WTC11 (cell line): ENCODE data around the gene BMPR2. TPM values are rescaled to one million over a fixed set of nuclear protein-coding genes. Genes with fewer than 3 reads are reported as not detected.

ENCODE experiments used
- ATAC-seq: fragments of 200-7000 bp; cut with Tn5 transposase; 2 replicates; pipeline ENCODE4 v1.10.0; 2021; ENCODE audit warnings: mild to moderate bottlenecking, moderate library complexity
- CTCF ChIA-PET: fragments of 300-600 bp; sonication (Branson Sonifier 250); formaldehyde crosslinking; loops from one replicate; lab custom pipeline; 2021; ENCODE audit warnings: antibody characterized with exemption; lab: Charles Lee
- POLR2A ChIA-PET: fragments of 350-600 bp; sonication (Branson Sonifier 250); formaldehyde crosslinking; loops from one replicate; lab custom pipeline; 2021; ENCODE audit warnings: antibody characterized with exemption; lab: Charles Lee
- DNase-seq: peaks from one replicate; pipeline ENCODE4 v3.0.0; 2021; ENCODE audit warnings: low spot score
- H3K27ac Mint-ChIP-seq: 2 replicates; pipeline ENCODE4 v1.8.0; 2021; ENCODE audit warnings: mixed read lengths
- H3K27me3 Mint-ChIP-seq: 2 replicates; pipeline ENCODE4 v1.8.0; 2021; ENCODE audit warnings: low read depth, mild to moderate bottlenecking, moderate library complexity, mixed read lengths
- H3K36me3 Mint-ChIP-seq: 2 replicates; pipeline ENCODE4 v1.8.0; 2021; ENCODE audit warnings: mixed read lengths
- H3K4me1 Mint-ChIP-seq: 2 replicates; pipeline ENCODE4 v1.8.0; 2022; ENCODE audit warnings: mixed read lengths
- H3K4me3 Mint-ChIP-seq: 2 replicates; pipeline ENCODE4 v1.8.0; 2021; ENCODE audit warnings: mild to moderate bottlenecking, moderate library complexity, mixed read lengths
- H3K9me3 Mint-ChIP-seq: 2 replicates; pipeline ENCODE4 v1.8.0; 2021; ENCODE audit warnings: mixed read lengths
- ESRRA ChIP-seq: sonication (generic); formaldehyde crosslinking; IDR thresholded peaks from 2 replicates; pipeline ENCODE4 v1.8.1; 2022; ENCODE audit warnings: mild to moderate bottlenecking, missing genetic modification reagents, borderline replicate concordance
- GABPB1 ChIP-seq: sonication (generic); formaldehyde crosslinking; IDR thresholded peaks from 2 replicates; pipeline ENCODE4 v1.8.1; 2023; ENCODE audit warnings: mild to moderate bottlenecking, missing genetic modification reagents
- JAZF1 ChIP-seq: fragments of 250-450 bp; sonication (Bioruptor Pico); IDR thresholded peaks from 2 replicates; pipeline ENCODE4 v1.9.0; 2021; ENCODE audit warnings: moderate library complexity, mild to moderate bottlenecking, inconsistent platforms
- KAT7 ChIP-seq: sonication (generic); formaldehyde crosslinking; IDR thresholded peaks from 2 replicates; pipeline ENCODE4 v1.8.1; 2023; ENCODE audit warnings: missing genetic modification reagents, mild to moderate bottlenecking, borderline replicate concordance
- NFE2L1 ChIP-seq: sonication (generic); formaldehyde crosslinking; IDR thresholded peaks from 2 replicates; pipeline ENCODE4 v1.8.1; 2023; ENCODE audit warnings: missing genetic modification reagents
- SOX15 ChIP-seq: fragments of 250-450 bp; sonication (Bioruptor Pico); IDR thresholded peaks from 2 replicates; pipeline ENCODE4 v1.9.0; 2021; ENCODE audit warnings: mild to moderate bottlenecking
- TCF7 ChIP-seq: sonication (generic); formaldehyde crosslinking; IDR thresholded peaks from 2 replicates; pipeline ENCODE4 v1.8.0; 2022; ENCODE audit warnings: mild to moderate bottlenecking, low read depth, missing genetic modification reagents, moderate library complexity
- TEAD4 ChIP-seq: sonication (generic); formaldehyde crosslinking; IDR thresholded peaks from 2 replicates; pipeline ENCODE4 v1.8.0; 2022; ENCODE audit warnings: mild to moderate bottlenecking, missing genetic modification reagents
- ZNF232 ChIP-seq: sonication (generic); formaldehyde crosslinking; IDR thresholded peaks from 2 replicates; pipeline ENCODE4 v1.8.0; 2022; ENCODE audit warnings: mild to moderate bottlenecking, missing genetic modification reagents
- ZNF671 ChIP-seq: fragments of 250-450 bp; sonication (Bioruptor Pico); IDR thresholded peaks from 2 replicates; pipeline ENCODE4 v1.8.0; 2021; ENCODE audit warnings: mild to moderate bottlenecking
- total RNA-seq: library from RNA; stranded (reverse); gene quantifications from 3 replicates; pipeline ENCODE4 v1.2.3, GENCODE V29; 2021
- TF ChIP-seq, protein P1 (sequence below): sonication (generic); formaldehyde crosslinking; conservative IDR thresholded peaks from 2 replicates; pipeline ENCODE4 v1.8.1; 2023; ENCODE audit warnings: mild to moderate bottlenecking, low read depth, missing genetic modification reagents, moderate library complexity
- TF ChIP-seq, protein P2 (sequence below): sonication (generic); formaldehyde crosslinking; IDR thresholded peaks from 2 replicates; pipeline ENCODE4 v1.8.0; 2022; ENCODE audit warnings: mild to moderate bottlenecking, missing genetic modification reagents
- TF ChIP-seq, protein P3 (sequence below): sonication (generic); formaldehyde crosslinking; IDR thresholded peaks from 2 replicates; pipeline ENCODE4 v1.8.1; 2022; ENCODE audit warnings: low read depth, mild to moderate bottlenecking, moderate library complexity, missing genetic modification reagents, borderline replicate concordance
- TF ChIP-seq, protein P4 (sequence below): sonication (generic); formaldehyde crosslinking; IDR thresholded peaks from 2 replicates; pipeline ENCODE4 v1.8.1; 2022; ENCODE audit warnings: missing genetic modification reagents, borderline replicate concordance
- TF ChIP-seq, protein P5 (sequence below): fragments of 200-600 bp; IDR thresholded peaks from 2 replicates; pipeline ENCODE4 v1.8.0; 2022; ENCODE audit warnings: antibody characterized with exemption
- TF ChIP-seq, protein P6 (sequence below): fragments of 250-450 bp; sonication (Bioruptor Pico); IDR thresholded peaks from 2 replicates; pipeline ENCODE4 v1.9.0; 2021; ENCODE audit warnings: mild to moderate bottlenecking, borderline replicate concordance
- TF ChIP-seq, protein P7 (sequence below): fragments of 250-450 bp; sonication (Bioruptor Pico); IDR thresholded peaks from 2 replicates; pipeline ENCODE4 v1.9.0; 2021; ENCODE audit warnings: mild to moderate bottlenecking
- TF ChIP-seq, protein P8 (sequence below): sonication (generic); formaldehyde crosslinking; IDR thresholded peaks from 2 replicates; pipeline ENCODE4 v1.8.1; 2023; ENCODE audit warnings: mild to moderate bottlenecking, missing genetic modification reagents, moderate library complexity
- TF ChIP-seq, protein P9 (sequence below): fragments of 250-450 bp; sonication (Bioruptor Pico); conservative IDR thresholded peaks from 2 replicates; pipeline ENCODE4 v1.9.0; 2021; ENCODE audit warnings: mild to moderate bottlenecking

The BMPR2 gene
- total RNA-seq, 1 experiment from 2014 or later, result 22.1 TPM

DNA sequence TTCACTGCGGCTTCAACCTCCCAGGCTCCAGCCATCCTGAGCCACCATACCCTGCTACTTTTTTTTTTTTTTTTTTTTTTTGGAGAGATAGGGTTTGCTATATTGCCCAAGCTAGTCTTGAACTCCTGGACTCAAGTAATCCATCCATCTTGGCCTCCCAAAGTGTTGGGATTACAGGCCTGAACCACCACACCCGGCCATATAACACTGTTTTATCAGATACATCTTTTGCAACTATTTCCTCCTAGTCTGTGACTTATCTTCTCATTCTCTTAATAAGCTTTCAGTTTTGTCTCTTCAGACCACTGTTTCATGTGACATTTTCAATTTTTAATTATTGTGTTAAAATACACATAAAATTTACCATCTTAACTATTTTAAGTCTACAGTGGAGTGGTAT is 223.0 kb downstream of the BMPR2 start:
- no peak overlapping the region for H3K27ac Mint-ChIP-seq
- CTCF ChIA-PET, result interaction anchor here (2.1 kb wide), 1 partner anchor 10 kb away, joined by 14 read pairs; no protein-coding TSS in a partner anchor
- H3K9me3 Mint-ChIP-seq, result no peaks in the 10 kb centered on the region
- TF ChIP-seq JAZF1 (CRISPR knock-in tag) (no peak), TCF7 (CRISPR knock-in tag) (no peak), TEAD4 (CRISPR knock-in tag) (no peak), NFE2L1 (no peak), ESRRA (no peak), GABPB1 (CRISPR knock-in tag) (no peak), SOX15 (CRISPR knock-in tag) (no peak), ZNF232 (CRISPR knock-in tag) (no peak), ZNF671 (no peak), KAT7 (CRISPR knock-in tag) (no peak)
- TF ChIP-seq, protein P1, sequence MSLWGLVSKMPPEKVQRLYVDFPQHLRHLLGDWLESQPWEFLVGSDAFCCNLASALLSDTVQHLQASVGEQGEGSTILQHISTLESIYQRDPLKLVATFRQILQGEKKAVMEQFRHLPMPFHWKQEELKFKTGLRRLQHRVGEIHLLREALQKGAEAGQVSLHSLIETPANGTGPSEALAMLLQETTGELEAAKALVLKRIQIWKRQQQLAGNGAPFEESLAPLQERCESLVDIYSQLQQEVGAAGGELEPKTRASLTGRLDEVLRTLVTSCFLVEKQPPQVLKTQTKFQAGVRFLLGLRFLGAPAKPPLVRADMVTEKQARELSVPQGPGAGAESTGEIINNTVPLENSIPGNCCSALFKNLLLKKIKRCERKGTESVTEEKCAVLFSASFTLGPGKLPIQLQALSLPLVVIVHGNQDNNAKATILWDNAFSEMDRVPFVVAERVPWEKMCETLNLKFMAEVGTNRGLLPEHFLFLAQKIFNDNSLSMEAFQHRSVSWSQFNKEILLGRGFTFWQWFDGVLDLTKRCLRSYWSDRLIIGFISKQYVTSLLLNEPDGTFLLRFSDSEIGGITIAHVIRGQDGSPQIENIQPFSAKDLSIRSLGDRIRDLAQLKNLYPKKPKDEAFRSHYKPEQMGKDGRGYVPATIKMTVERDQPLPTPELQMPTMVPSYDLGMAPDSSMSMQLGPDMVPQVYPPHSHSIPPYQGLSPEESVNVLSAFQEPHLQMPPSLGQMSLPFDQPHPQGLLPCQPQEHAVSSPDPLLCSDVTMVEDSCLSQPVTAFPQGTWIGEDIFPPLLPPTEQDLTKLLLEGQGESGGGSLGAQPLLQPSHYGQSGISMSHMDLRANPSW (CRISPR knock-in tag), result no peak
- TF ChIP-seq, protein P2, sequence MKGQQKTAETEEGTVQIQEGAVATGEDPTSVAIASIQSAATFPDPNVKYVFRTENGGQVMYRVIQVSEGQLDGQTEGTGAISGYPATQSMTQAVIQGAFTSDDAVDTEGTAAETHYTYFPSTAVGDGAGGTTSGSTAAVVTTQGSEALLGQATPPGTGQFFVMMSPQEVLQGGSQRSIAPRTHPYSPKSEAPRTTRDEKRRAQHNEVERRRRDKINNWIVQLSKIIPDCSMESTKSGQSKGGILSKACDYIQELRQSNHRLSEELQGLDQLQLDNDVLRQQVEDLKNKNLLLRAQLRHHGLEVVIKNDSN (CRISPR knock-in tag), result no peak
- TF ChIP-seq, protein P3, sequence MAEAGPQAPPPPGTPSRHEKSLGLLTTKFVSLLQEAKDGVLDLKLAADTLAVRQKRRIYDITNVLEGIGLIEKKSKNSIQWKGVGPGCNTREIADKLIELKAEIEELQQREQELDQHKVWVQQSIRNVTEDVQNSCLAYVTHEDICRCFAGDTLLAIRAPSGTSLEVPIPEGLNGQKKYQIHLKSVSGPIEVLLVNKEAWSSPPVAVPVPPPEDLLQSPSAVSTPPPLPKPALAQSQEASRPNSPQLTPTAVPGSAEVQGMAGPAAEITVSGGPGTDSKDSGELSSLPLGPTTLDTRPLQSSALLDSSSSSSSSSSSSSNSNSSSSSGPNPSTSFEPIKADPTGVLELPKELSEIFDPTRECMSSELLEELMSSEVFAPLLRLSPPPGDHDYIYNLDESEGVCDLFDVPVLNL (CRISPR knock-in tag), result no peak
- TF ChIP-seq, protein P4, sequence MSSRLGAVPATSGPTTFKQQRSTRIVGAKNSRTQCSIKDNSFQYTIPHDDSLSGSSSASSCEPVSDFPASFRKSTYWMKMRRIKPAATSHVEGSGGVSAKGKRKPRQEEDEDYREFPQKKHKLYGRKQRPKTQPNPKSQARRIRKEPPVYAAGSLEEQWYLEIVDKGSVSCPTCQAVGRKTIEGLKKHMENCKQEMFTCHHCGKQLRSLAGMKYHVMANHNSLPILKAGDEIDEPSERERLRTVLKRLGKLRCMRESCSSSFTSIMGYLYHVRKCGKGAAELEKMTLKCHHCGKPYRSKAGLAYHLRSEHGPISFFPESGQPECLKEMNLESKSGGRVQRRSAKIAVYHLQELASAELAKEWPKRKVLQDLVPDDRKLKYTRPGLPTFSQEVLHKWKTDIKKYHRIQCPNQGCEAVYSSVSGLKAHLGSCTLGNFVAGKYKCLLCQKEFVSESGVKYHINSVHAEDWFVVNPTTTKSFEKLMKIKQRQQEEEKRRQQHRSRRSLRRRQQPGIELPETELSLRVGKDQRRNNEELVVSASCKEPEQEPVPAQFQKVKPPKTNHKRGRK (CRISPR knock-in tag), result no peak
- TF ChIP-seq, protein P5, sequence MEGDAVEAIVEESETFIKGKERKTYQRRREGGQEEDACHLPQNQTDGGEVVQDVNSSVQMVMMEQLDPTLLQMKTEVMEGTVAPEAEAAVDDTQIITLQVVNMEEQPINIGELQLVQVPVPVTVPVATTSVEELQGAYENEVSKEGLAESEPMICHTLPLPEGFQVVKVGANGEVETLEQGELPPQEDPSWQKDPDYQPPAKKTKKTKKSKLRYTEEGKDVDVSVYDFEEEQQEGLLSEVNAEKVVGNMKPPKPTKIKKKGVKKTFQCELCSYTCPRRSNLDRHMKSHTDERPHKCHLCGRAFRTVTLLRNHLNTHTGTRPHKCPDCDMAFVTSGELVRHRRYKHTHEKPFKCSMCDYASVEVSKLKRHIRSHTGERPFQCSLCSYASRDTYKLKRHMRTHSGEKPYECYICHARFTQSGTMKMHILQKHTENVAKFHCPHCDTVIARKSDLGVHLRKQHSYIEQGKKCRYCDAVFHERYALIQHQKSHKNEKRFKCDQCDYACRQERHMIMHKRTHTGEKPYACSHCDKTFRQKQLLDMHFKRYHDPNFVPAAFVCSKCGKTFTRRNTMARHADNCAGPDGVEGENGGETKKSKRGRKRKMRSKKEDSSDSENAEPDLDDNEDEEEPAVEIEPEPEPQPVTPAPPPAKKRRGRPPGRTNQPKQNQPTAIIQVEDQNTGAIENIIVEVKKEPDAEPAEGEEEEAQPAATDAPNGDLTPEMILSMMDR, result no peak
- TF ChIP-seq, protein P6, sequence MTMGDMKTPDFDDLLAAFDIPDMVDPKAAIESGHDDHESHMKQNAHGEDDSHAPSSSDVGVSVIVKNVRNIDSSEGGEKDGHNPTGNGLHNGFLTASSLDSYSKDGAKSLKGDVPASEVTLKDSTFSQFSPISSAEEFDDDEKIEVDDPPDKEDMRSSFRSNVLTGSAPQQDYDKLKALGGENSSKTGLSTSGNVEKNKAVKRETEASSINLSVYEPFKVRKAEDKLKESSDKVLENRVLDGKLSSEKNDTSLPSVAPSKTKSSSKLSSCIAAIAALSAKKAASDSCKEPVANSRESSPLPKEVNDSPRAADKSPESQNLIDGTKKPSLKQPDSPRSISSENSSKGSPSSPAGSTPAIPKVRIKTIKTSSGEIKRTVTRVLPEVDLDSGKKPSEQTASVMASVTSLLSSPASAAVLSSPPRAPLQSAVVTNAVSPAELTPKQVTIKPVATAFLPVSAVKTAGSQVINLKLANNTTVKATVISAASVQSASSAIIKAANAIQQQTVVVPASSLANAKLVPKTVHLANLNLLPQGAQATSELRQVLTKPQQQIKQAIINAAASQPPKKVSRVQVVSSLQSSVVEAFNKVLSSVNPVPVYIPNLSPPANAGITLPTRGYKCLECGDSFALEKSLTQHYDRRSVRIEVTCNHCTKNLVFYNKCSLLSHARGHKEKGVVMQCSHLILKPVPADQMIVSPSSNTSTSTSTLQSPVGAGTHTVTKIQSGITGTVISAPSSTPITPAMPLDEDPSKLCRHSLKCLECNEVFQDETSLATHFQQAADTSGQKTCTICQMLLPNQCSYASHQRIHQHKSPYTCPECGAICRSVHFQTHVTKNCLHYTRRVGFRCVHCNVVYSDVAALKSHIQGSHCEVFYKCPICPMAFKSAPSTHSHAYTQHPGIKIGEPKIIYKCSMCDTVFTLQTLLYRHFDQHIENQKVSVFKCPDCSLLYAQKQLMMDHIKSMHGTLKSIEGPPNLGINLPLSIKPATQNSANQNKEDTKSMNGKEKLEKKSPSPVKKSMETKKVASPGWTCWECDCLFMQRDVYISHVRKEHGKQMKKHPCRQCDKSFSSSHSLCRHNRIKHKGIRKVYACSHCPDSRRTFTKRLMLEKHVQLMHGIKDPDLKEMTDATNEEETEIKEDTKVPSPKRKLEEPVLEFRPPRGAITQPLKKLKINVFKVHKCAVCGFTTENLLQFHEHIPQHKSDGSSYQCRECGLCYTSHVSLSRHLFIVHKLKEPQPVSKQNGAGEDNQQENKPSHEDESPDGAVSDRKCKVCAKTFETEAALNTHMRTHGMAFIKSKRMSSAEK (CRISPR knock-in tag), result no peak
- TF ChIP-seq, protein P7, sequence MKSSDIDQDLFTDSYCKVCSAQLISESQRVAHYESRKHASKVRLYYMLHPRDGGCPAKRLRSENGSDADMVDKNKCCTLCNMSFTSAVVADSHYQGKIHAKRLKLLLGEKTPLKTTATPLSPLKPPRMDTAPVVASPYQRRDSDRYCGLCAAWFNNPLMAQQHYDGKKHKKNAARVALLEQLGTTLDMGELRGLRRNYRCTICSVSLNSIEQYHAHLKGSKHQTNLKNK, result no peak
- TF ChIP-seq, protein P8, sequence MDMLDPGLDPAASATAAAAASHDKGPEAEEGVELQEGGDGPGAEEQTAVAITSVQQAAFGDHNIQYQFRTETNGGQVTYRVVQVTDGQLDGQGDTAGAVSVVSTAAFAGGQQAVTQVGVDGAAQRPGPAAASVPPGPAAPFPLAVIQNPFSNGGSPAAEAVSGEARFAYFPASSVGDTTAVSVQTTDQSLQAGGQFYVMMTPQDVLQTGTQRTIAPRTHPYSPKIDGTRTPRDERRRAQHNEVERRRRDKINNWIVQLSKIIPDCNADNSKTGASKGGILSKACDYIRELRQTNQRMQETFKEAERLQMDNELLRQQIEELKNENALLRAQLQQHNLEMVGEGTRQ, result no peak
- TF ChIP-seq, protein P9, sequence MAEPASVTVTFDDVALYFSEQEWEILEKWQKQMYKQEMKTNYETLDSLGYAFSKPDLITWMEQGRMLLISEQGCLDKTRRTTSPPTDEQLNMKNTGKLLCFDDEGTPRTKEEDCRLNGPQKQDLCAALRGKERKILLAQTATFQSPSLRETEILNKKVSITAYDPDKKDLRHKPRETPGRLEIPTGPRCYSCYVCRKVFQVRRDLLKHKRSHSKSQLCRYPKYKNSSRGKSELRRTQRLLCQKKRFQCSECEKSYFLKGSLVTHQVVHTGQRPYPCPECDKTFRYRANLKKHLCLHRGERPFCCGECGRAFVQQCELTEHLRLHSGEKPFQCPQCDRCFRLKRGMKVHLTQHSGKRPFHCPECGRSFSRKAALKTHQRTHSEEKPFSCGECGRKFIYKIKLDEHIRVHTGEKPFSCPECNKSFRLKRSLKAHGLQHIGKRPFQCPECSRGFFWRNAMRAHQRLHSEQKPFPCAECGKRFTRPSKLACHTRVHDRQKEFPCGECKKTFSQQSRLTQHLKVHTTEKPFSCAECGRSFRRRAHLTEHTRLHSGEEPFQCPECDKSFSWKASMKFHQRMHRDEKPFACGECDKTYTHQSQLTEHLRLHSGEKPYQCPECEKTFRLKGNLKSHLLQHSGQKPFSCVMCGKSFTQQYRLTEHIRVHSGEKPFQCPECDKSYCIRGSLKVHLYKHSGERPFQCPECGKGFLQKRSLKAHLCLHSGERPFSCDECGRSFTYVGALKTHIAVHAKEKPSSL (CRISPR knock-in tag), result no peak
- H3K4me1 Mint-ChIP-seq, result no peaks in the 10 kb centered on the region
- H3K4me3 Mint-ChIP-seq, result no peak overlapping the region
- no peak for ATAC-seq
- POLR2A ChIA-PET, result interaction anchor here (0.7 kb wide), 1 partner anchor 186 kb away, joined by 4 read pairs; no protein-coding TSS in a partner anchor
- H3K27me3 Mint-ChIP-seq, result no peaks in the 10 kb centered on the region
- H3K36me3 Mint-ChIP-seq, result no peaks in the 10 kb centered on the region
- DNase-seq, result no peak
